Measurements from ENCODE around the gene PRG3. TPM values are rescaled to one million over a fixed set of nuclear protein-coding genes. Genes with fewer than 3 reads are reported as not detected.

Gene PRG3
- total and polyA plus RNA-seq, 2 of the 4 experiments (the other 2 are of a cell fraction): not detected

DNA sequence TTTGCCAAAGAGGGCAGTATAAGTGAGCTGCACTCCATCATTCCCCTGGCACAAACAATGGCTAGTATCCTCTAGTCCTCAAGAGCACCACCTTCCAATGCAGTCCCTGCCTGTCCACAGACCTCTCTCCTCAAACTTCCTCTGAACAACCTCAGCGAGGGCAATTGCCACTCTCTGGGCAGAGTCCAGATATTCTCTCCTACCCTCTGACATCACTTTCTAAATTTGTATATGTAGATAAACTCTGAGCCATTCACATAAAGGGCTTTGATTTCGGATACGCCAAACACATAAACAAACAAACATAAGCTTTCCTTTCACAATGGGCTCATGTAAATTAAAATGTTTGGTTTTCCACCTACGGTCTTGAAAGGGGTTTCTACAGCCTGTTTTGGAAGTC, 49.0 kb upstream of the PRG3 start:
- H3K27ac ChIP-seq (ENCODE audit: insufficient read depth, low read length): no peak overlapping the region
- no peak overlapping the region for H3K9ac ChIP-seq (ENCODE audit: low read depth, low read length)
- no peak overlapping the region for H4K5ac ChIP-seq (ENCODE audit: low read depth, low read length)
- no peak overlapping the region for H3K23ac ChIP-seq (ENCODE audit: low read depth, low read length)
- intact Hi-C loops (cut with micrococcal nuclease): no loop called here
- dilution Hi-C loops (cut with HindIII; ENCODE audit: low sequenced_read_pairs, unreplicated experiment): no loop called here
- ATAC-seq (ENCODE audit: low read depth): no peak
- DNase-seq: no peak
- H2BK15ac ChIP-seq (ENCODE audit: low read depth, low read length): no peak overlapping the region
- no CpG with 5 or more reads among the region's 4 CpGs for WGBS, 2 experiments (ENCODE audit: extremely low coverage in 2 of 2, insufficient read length in 1 of 2)
- no peak overlapping the region for H3K4me2 ChIP-seq (ENCODE audit: low read depth, low read length)
- H3K27me3 ChIP-seq (ENCODE audit: control insufficient read depth, insufficient read depth, low read length): no peaks in the 10 kb centered on the region
- H2BK20ac ChIP-seq (ENCODE audit: low read depth, low read length): no peak overlapping the region
- H3K18ac ChIP-seq (ENCODE audit: low read depth, low read length): no peak overlapping the region
- no peak overlapping the region for H3K56ac ChIP-seq (ENCODE audit: extremely low read depth, insufficient read depth, low read length)
- ChIA-PET POLR2A (ENCODE audit: unreplicated experiment) (no interaction called here), CTCF (interaction anchor here (0.9 kb wide), 1 partner anchor 12 kb away, joined by 3 read pairs; no protein-coding TSS in a partner anchor)
- peaks cover 43% of the 10 kb centered on the region for H3K4me1 ChIP-seq (ENCODE audit: control insufficient read depth, insufficient read depth, low read length)
- peaks cover 13% of the 10 kb centered on the region for H3K9me1 ChIP-seq (ENCODE audit: insufficient read depth, low read length)
- no peak overlapping the region for H4K8ac ChIP-seq (ENCODE audit: low read depth in 2 of 2, low read length in 2 of 2)
- H2AK9ac ChIP-seq (replicated peaks; ENCODE audit: low read depth, low read length, poor library complexity): no peak overlapping the region
- no peak overlapping the region for H2BK120ac ChIP-seq (ENCODE audit: low read depth, low read length)
- H3K79me1 ChIP-seq (ENCODE audit: low read depth in 1 of 2, low read length in 2 of 2): peaks cover 6 to 18% of the 10 kb centered on the region in 2 experiments; a peak in 3 of 4 replicates
- no peak for TF ChIP-seq USF2 (IDR thresholded peaks at IDR 0.05; ENCODE audit: low read depth, low read length)
- TF ChIP-seq BHLHE40 (IDR thresholded peaks at IDR 0.05; ENCODE audit: low read depth, low read length): no peak
- TF ChIP-seq CHD1 (IDR thresholded peaks at IDR 0.05; ENCODE audit: low read depth, low read length): no peak
- TF ChIP-seq MXI1 (IDR thresholded peaks at IDR 0.05; ENCODE audit: borderline replicate concordance, low read depth, low read length): no peak
- TF ChIP-seq CEBPB (IDR thresholded peaks at IDR 0.05; ENCODE audit: low read depth, low read length): no peak
- TF ChIP-seq FOS (IDR thresholded peaks at IDR 0.05; ENCODE audit: low read depth, low read length): no peak
- no peak for TF ChIP-seq RFX5 (IDR thresholded peaks at IDR 0.05; ENCODE audit: low read depth, low read length)
- TF ChIP-seq, protein P1, sequence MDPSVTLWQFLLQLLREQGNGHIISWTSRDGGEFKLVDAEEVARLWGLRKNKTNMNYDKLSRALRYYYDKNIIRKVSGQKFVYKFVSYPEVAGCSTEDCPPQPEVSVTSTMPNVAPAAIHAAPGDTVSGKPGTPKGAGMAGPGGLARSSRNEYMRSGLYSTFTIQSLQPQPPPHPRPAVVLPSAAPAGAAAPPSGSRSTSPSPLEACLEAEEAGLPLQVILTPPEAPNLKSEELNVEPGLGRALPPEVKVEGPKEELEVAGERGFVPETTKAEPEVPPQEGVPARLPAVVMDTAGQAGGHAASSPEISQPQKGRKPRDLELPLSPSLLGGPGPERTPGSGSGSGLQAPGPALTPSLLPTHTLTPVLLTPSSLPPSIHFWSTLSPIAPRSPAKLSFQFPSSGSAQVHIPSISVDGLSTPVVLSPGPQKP (IDR thresholded peaks at IDR 0.05; ENCODE audit: borderline replicate concordance, low read depth, low read length): no peak
- TF ChIP-seq MAZ (IDR thresholded peaks at IDR 0.05; ENCODE audit: borderline replicate concordance, low read depth, low read length): no peak
- TF ChIP-seq MAFK (IDR thresholded peaks at IDR 0.05; ENCODE audit: low read depth, low read length): no peak
- no peak for TF ChIP-seq NFE2L2 (IDR thresholded peaks at IDR 0.05; ENCODE audit: low read depth, low read length)
- TF ChIP-seq RCOR1 (IDR thresholded peaks at IDR 0.05; ENCODE audit: insufficient replicate concordance, low read length): no peak
- TF ChIP-seq RAD21 (IDR thresholded peaks at IDR 0.05; ENCODE audit: low read length): no peak
- TF ChIP-seq POLR2A (IDR thresholded peaks at IDR 0.05; ENCODE audit: low read depth, low read length): no peak
- no peak for TF ChIP-seq SMC3 (IDR thresholded peaks at IDR 0.05; ENCODE audit: low read depth, low read length)
- TF ChIP-seq, protein P2, sequence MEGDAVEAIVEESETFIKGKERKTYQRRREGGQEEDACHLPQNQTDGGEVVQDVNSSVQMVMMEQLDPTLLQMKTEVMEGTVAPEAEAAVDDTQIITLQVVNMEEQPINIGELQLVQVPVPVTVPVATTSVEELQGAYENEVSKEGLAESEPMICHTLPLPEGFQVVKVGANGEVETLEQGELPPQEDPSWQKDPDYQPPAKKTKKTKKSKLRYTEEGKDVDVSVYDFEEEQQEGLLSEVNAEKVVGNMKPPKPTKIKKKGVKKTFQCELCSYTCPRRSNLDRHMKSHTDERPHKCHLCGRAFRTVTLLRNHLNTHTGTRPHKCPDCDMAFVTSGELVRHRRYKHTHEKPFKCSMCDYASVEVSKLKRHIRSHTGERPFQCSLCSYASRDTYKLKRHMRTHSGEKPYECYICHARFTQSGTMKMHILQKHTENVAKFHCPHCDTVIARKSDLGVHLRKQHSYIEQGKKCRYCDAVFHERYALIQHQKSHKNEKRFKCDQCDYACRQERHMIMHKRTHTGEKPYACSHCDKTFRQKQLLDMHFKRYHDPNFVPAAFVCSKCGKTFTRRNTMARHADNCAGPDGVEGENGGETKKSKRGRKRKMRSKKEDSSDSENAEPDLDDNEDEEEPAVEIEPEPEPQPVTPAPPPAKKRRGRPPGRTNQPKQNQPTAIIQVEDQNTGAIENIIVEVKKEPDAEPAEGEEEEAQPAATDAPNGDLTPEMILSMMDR (conservative IDR thresholded peaks at IDR 0.05; ENCODE audit: low read depth, low read length): no peak
- H4K91ac ChIP-seq (ENCODE audit: insufficient read depth, low read depth, low read length): no peak overlapping the region
- H2AFZ ChIP-seq (replicated peaks; ENCODE audit: low read length, poor library complexity): no peak overlapping the region
- H2AK5ac ChIP-seq (ENCODE audit: low read depth, low read length): no peak overlapping the region
- H3K4me3 ChIP-seq (ENCODE audit: insufficient read depth, low read depth, low read length): no peak overlapping the region
- H3K4ac ChIP-seq (ENCODE audit: low read depth, low read length): no peak overlapping the region
- H4K20me1 ChIP-seq (ENCODE audit: insufficient read depth, low read length): no peaks in the 10 kb centered on the region
- H3K9me3 ChIP-seq (ENCODE audit: control insufficient read depth, insufficient read depth, low read length): no peaks in the 10 kb centered on the region
- H3K36me3 ChIP-seq (ENCODE audit: control insufficient read depth, insufficient read depth, low read length): no peaks in the 10 kb centered on the region
- in situ Hi-C loops (cut with MboI; ENCODE audit: low sequenced_read_pairs): no loop called here
- no TSS peak for BruUV-seq (replicated peaks)
- H2BK5ac ChIP-seq (ENCODE audit: low read depth, low read length, poor library complexity, severe bottlenecking): no peak overlapping the region
- H3K14ac ChIP-seq (replicated peaks; ENCODE audit: low read depth, low read length): no peak overlapping the region

Data from IMR-90 (cell line).